ENCODE data around the gene TSPAN5.

Gene TSPAN5

GRCh38 chr4:98625399-98625798 lies 33.0 kb downstream of the TSPAN5 start:
- no peak for DNase-seq (ENCODE audit: low spot score)
- H3K4me2 ChIP-seq (ENCODE audit: insufficient read depth, low read length, poor library complexity, severe bottlenecking) = no peak overlapping the region
- no peak overlapping the region for H2BK120ac ChIP-seq (ENCODE audit: low read depth, low read length)
- H2BK15ac ChIP-seq (ENCODE audit: low read length) = no peak overlapping the region
- H2BK12ac ChIP-seq (ENCODE audit: low read length) = no peak overlapping the region
- H3K14ac ChIP-seq (ENCODE audit: low read length) = no peak overlapping the region
- no peak overlapping the region for H3K4me3 ChIP-seq (ENCODE audit: low read length in 2 of 2)
- no peaks in the 10 kb centered on the region for H3K9me3 ChIP-seq (replicated peaks in 1 of 2; ENCODE audit: control insufficient read depth in 2 of 2, insufficient read depth in 1 of 2, low read depth in 1 of 2, low read length in 2 of 2)
- no peak overlapping the region for H3K4ac ChIP-seq (ENCODE audit: low read length)
- no peaks in the 10 kb centered on the region for H3K36me3 ChIP-seq (replicated peaks in 1 of 2; ENCODE audit: control insufficient read depth in 2 of 2, insufficient read depth in 2 of 2, low read length in 2 of 2)
- H3K18ac ChIP-seq (ENCODE audit: low read length) = no peak overlapping the region
- H3K27me3 ChIP-seq (ENCODE audit: control insufficient read depth in 3 of 3, insufficient read depth in 3 of 3, low read depth in 1 of 3, low read length in 3 of 3) = no peaks in the 10 kb centered on the region
- H4K8ac ChIP-seq (ENCODE audit: low read depth, low read length) = no peak overlapping the region
- no peak overlapping the region for H4K91ac ChIP-seq (ENCODE audit: low read depth, low read length, poor library complexity)
- no peak overlapping the region for H3K23ac ChIP-seq (ENCODE audit: low read depth, low read length, poor library complexity)
- H2AFZ ChIP-seq (ENCODE audit: low read length) = no peak overlapping the region
- no CpG with 5 or more reads among the region's 4 CpGs for WGBS, 2 donors (ENCODE audit: extremely low coverage in 2 of 2, insufficient read length in 2 of 2, insufficient replicate concordance in 1 of 2)
- H3K4me1 ChIP-seq (ENCODE audit: control insufficient read depth in 2 of 2, insufficient read depth in 1 of 2, low read depth in 1 of 2, low read length in 2 of 2) = peaks cover 3 to 5% of the 10 kb centered on the region in 2 donors
- no peak overlapping the region for H3K9ac ChIP-seq (ENCODE audit: low read depth, low read length, poor library complexity)
- no peak overlapping the region for H2AK5ac ChIP-seq (ENCODE audit: low read depth, low read length)
- no peak overlapping the region for H3K27ac ChIP-seq (replicated peaks; ENCODE audit: low read length)
- no peak overlapping the region for H2BK5ac ChIP-seq (ENCODE audit: low read length)
- H3K79me1 ChIP-seq (ENCODE audit: low read depth, low read length) = no peaks in the 10 kb centered on the region

- Histone ChIP-seq H2BK5ac (ENCODE audit: low read length) (no peak overlapping the region), H3K79me1 (ENCODE audit: low read depth, low read length) (no peaks in the 10 kb centered on the region), H2AK5ac (ENCODE audit: low read depth, low read length) (no peak overlapping the region), H2AFZ (ENCODE audit: low read length) (no peak overlapping the region), H3K27me3 (ENCODE audit: control insufficient read depth in 3 of 3, insufficient read depth in 3 of 3, low read depth in 1 of 3, low read length in 3 of 3) (no peaks in the 10 kb centered on the region), H3K4me2 (ENCODE audit: insufficient read depth, low read length, poor library complexity, severe bottlenecking) (no peak overlapping the region), H3K4me3 (ENCODE audit: low read length in 2 of 2) (no peak overlapping the region), H3K9me3 (replicated peaks in 1 of 2; ENCODE audit: control insufficient read depth in 2 of 2, insufficient read depth in 1 of 2, low read depth in 1 of 2, low read length in 2 of 2) (no peaks in the 10 kb centered on the region), H4K91ac (ENCODE audit: low read depth, low read length, poor library complexity) (no peak overlapping the region), H2BK15ac (ENCODE audit: low read length) (no peak overlapping the region), H3K27ac (replicated peaks; ENCODE audit: low read length) (no peak overlapping the region), H3K18ac (ENCODE audit: low read length) (no peak overlapping the region), H3K36me3 (replicated peaks in 1 of 2; ENCODE audit: control insufficient read depth in 2 of 2, insufficient read depth in 2 of 2, low read length in 2 of 2) (no peaks in the 10 kb centered on the region), H4K8ac (ENCODE audit: low read depth, low read length) (no peak overlapping the region), H3K14ac (ENCODE audit: low read length) (no peak overlapping the region), H2BK120ac (ENCODE audit: low read depth, low read length) (no peak overlapping the region), H3K4me1 (ENCODE audit: control insufficient read depth in 2 of 2, insufficient read depth in 1 of 2, low read depth in 1 of 2, low read length in 2 of 2) (peaks cover 6 to 9% of the 10 kb centered on the region in 2 donors), H2BK12ac (ENCODE audit: low read length) (no peak overlapping the region), H3K9ac (ENCODE audit: low read depth, low read length, poor library complexity) (no peak overlapping the region), H3K4ac (ENCODE audit: low read length) (no peak overlapping the region), H3K23ac (ENCODE audit: low read depth, low read length, poor library complexity) (no peak overlapping the region)
- DNase-seq (ENCODE audit: low spot score) = no peak
- WGBS, 2 donors (ENCODE audit: extremely low coverage in 2 of 2, insufficient read length in 2 of 2, insufficient replicate concordance in 1 of 2) = no CpG with 5 or more reads among the region's 4 CpGs
These were observed 33.8 kb downstream of the TSPAN5 start for GRCh38 chr4:98624642-98625041.

GRCh38 chr4:98624144-98624543 lies 34.3 kb downstream of the TSPAN5 start:
- Histone ChIP-seq H2AFZ (ENCODE audit: low read length) (no peak overlapping the region), H2AK5ac (ENCODE audit: low read depth, low read length) (no peak overlapping the region), H3K79me1 (ENCODE audit: low read depth, low read length) (no peaks in the 10 kb centered on the region), H3K14ac (ENCODE audit: low read length) (no peak overlapping the region), H3K4me1 (ENCODE audit: control insufficient read depth in 2 of 2, insufficient read depth in 1 of 2, low read depth in 1 of 2, low read length in 2 of 2) (peaks cover 6 to 9% of the 10 kb centered on the region in 2 donors), H2BK12ac (ENCODE audit: low read length) (no peak overlapping the region), H4K8ac (ENCODE audit: low read depth, low read length) (no peak overlapping the region), H3K23ac (ENCODE audit: low read depth, low read length, poor library complexity) (no peak overlapping the region), H3K36me3 (replicated peaks in 1 of 2; ENCODE audit: control insufficient read depth in 2 of 2, insufficient read depth in 2 of 2, low read length in 2 of 2) (no peaks in the 10 kb centered on the region), H3K27me3 (ENCODE audit: control insufficient read depth in 3 of 3, insufficient read depth in 3 of 3, low read depth in 1 of 3, low read length in 3 of 3) (no peaks in the 10 kb centered on the region), H3K27ac (replicated peaks; ENCODE audit: low read length) (no peak overlapping the region), H3K4me3 (ENCODE audit: low read length in 2 of 2) (no peak overlapping the region), H2BK120ac (ENCODE audit: low read depth, low read length) (no peak overlapping the region), H3K4ac (ENCODE audit: low read length) (no peak overlapping the region), H2BK15ac (ENCODE audit: low read length) (no peak overlapping the region), H3K4me2 (ENCODE audit: insufficient read depth, low read length, poor library complexity, severe bottlenecking) (no peak overlapping the region), H3K9ac (ENCODE audit: low read depth, low read length, poor library complexity) (no peak overlapping the region), H3K18ac (ENCODE audit: low read length) (no peak overlapping the region), H4K91ac (ENCODE audit: low read depth, low read length, poor library complexity) (no peak overlapping the region), H3K9me3 (replicated peaks in 1 of 2; ENCODE audit: control insufficient read depth in 2 of 2, insufficient read depth in 1 of 2, low read depth in 1 of 2, low read length in 2 of 2) (no peaks in the 10 kb centered on the region), H2BK5ac (ENCODE audit: low read length) (no peak overlapping the region)
- no peak for DNase-seq (ENCODE audit: low spot score)
- no CpG with 5 or more reads among the region's 2 CpGs for WGBS, 2 donors (ENCODE audit: extremely low coverage in 2 of 2, insufficient read length in 2 of 2, insufficient replicate concordance in 1 of 2)

- H2BK5ac ChIP-seq (ENCODE audit: low read length) = no peak overlapping the region
- no peak overlapping the region for H3K4me3 ChIP-seq (ENCODE audit: low read length in 2 of 2)
- H3K4me2 ChIP-seq (ENCODE audit: insufficient read depth, low read length, poor library complexity, severe bottlenecking) = no peak overlapping the region
- H2BK120ac ChIP-seq (ENCODE audit: low read depth, low read length) = no peak overlapping the region
- H3K27ac ChIP-seq (replicated peaks; ENCODE audit: low read length) = no peak overlapping the region
- H4K91ac ChIP-seq (ENCODE audit: low read depth, low read length, poor library complexity) = no peak overlapping the region
- no peaks in the 10 kb centered on the region for H3K9me3 ChIP-seq (replicated peaks in 1 of 2; ENCODE audit: control insufficient read depth in 2 of 2, insufficient read depth in 1 of 2, low read depth in 1 of 2, low read length in 2 of 2)
- no peak overlapping the region for H2BK15ac ChIP-seq (ENCODE audit: low read length)
- H3K4me1 ChIP-seq (ENCODE audit: control insufficient read depth in 2 of 2, insufficient read depth in 1 of 2, low read depth in 1 of 2, low read length in 2 of 2) = peaks cover 6 to 9% of the 10 kb centered on the region in 2 donors
- H2AK5ac ChIP-seq (ENCODE audit: low read depth, low read length) = no peak overlapping the region
- H3K27me3 ChIP-seq (ENCODE audit: control insufficient read depth in 3 of 3, insufficient read depth in 3 of 3, low read depth in 1 of 3, low read length in 3 of 3) = no peaks in the 10 kb centered on the region
- no peak for DNase-seq (ENCODE audit: low spot score)
- H3K23ac ChIP-seq (ENCODE audit: low read depth, low read length, poor library complexity) = no peak overlapping the region
- H3K9ac ChIP-seq (ENCODE audit: low read depth, low read length, poor library complexity) = no peak overlapping the region
- no peaks in the 10 kb centered on the region for H3K79me1 ChIP-seq (ENCODE audit: low read depth, low read length)
- H3K18ac ChIP-seq (ENCODE audit: low read length) = no peak overlapping the region
- H3K4ac ChIP-seq (ENCODE audit: low read length) = no peak overlapping the region
- H2AFZ ChIP-seq (ENCODE audit: low read length) = no peak overlapping the region
- no peak overlapping the region for H2BK12ac ChIP-seq (ENCODE audit: low read length)
- H3K36me3 ChIP-seq (replicated peaks in 1 of 2; ENCODE audit: control insufficient read depth in 2 of 2, insufficient read depth in 2 of 2, low read length in 2 of 2) = no peaks in the 10 kb centered on the region
- H4K8ac ChIP-seq (ENCODE audit: low read depth, low read length) = no peak overlapping the region
- no CpG with 5 or more reads among the region's 3 CpGs for WGBS, 2 donors (ENCODE audit: extremely low coverage in 2 of 2, insufficient read length in 2 of 2, insufficient replicate concordance in 1 of 2)
- H3K14ac ChIP-seq (ENCODE audit: low read length) = no peak overlapping the region
These were observed 35.1 kb downstream of the TSPAN5 start for GRCh38 chr4:98623126-98623802.
